Hematopoietic multipotent progenitor cell treated with erythropoietin and hydrocortisone succinate and interleukin-3 and kit ligand, for 8 days (in vitro differentiated cells): ENCODE results near the gene FLRT1.

Experiments
- DNase-seq: peaks from one replicate; pipeline ENCODE4 v3.0.0-alpha.2; 2015

FLRT1 gene

DNA sequence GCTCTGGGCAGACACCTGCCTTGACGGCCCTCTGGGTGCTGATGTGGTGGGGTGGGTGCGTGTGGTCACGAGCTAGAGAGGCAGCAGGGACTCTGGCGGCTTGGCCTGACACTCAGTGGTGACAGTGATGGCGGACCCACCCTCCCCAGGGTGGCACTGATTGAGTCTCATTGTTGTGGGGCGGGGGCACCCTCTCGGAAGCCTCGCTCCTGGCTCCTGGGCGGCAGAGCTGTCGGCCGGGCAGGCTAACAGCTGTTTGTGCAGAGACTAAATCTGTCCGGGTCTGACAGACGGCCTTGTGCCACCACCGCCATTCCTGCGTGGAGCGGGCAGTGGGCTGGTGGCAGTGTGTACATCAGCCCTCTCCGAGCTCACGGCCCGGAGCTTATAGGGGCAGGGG is 15.6 kb downstream of the FLRT1 start:
- DNase-seq, result no peak

- no peak for DNase-seq
These were observed 16.7 kb downstream of the FLRT1 start for GRCh38 chr11:64052436-64052835.

- DNase-seq, result no peak
These were observed 17.3 kb downstream of the FLRT1 start for GRCh38 chr11:64052938-64053622.

- no peak for DNase-seq
These were observed 18.0 kb downstream of the FLRT1 start for GRCh38 chr11:64053699-64054098.

GRCh38 chr11:64055077-64055476 is 19.3 kb downstream of the FLRT1 start:
- no peak for DNase-seq

GRCh38 chr11:64056213-64056785 is 20.6 kb downstream of the FLRT1 start:
- no peak for DNase-seq

GRCh38 chr11:64056861-64057260 is 21.1 kb downstream of the FLRT1 start:
- no peak for DNase-seq

- no peak for DNase-seq
These were observed 22.2 kb downstream of the FLRT1 start for GRCh38 chr11:64057890-64058289.

DNA sequence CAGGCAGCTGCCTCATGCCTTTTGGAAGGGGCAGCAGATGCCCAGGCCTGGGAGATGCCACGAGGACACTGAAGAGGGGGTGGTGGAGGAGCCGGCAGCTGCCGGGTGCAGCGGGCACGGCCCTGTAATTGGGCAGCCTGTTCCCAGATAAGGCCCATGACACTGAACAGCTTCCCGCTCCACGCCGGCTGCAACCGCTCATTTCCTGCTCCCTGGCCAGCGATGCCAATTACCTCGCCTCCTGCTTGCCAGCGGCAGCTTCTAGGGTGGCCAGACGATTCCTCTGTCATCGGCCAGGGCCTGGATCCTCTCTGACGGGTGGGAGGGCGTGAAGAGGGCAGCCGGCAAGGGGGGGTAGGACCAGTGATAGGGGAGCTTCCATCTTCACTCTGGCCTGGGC is 22.8 kb downstream of the FLRT1 start:
- no peak for DNase-seq

DNA sequence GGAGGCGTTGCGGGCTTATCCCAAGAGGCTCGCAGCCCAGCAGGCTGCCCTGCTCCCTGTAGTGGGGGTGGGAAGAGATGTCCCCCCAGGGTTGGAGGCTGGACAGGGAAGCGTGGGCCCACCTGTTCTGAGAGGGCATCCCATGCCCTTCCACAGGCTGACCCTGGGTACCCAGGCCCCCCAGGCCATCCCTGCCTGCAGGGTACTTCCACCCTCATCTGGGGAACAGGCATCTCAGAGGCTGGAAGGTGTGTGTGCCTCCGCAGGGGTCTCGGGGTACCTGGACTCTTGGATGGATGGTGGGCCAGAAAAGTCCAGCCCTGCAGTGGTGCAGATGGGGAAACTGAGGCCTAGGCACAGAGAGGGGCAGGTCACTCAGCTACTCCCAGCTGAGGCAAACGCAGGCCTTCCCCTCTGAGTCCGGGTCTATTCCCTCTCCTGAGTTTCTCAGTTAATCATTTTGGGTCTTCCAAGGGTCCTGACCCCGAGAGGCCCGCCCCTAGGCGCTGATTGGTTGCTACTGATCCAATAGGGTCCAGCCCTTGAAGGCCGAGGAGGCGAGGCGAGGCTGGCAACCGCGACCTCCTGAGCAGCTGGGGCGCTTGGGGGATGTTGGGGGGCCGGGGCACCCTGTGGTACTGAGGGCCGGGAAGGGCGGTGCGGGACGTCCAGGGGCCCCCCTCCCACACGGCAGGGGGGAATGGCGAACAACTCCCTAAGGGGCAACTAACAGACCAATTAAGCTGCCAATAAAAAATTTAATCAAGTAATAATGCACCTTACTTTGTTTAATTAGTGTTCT is 23.8 kb downstream of the FLRT1 start:
- no peak for DNase-seq

- DNase-seq, result no peak
These were observed 24.6 kb downstream of the FLRT1 start for GRCh38 chr11:64060263-64060860.

DNA sequence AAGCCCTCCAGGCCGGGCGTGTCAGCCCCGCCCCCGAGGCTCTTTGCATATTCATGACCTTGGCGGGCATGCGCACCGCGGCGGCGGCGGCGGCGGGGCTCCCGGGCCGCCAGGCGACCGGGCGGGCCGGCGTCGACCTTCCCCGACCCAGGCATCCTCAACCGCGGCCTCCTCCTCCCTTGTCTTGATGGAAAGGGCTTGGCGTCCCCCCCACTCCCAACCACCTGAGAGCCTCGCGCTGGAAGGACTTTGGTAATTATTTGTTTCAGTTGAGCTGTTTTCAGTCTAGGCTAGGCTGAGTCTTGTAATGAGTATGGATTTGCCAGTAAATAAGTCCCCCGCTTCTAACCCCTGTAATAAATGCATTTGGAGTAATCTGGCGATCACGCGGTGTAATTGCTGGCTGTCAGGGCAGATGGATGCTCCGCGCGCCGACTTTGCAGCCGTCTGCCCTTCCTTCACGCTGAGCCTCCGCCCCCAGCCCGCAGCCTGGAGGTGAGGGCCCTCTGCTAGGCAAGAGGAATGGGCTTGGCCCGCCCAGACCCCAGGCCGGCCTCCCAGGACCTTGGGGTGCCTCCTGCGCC is 25.2 kb downstream of the FLRT1 start:
- peak; percentile 26 for DNase-seq

DNA sequence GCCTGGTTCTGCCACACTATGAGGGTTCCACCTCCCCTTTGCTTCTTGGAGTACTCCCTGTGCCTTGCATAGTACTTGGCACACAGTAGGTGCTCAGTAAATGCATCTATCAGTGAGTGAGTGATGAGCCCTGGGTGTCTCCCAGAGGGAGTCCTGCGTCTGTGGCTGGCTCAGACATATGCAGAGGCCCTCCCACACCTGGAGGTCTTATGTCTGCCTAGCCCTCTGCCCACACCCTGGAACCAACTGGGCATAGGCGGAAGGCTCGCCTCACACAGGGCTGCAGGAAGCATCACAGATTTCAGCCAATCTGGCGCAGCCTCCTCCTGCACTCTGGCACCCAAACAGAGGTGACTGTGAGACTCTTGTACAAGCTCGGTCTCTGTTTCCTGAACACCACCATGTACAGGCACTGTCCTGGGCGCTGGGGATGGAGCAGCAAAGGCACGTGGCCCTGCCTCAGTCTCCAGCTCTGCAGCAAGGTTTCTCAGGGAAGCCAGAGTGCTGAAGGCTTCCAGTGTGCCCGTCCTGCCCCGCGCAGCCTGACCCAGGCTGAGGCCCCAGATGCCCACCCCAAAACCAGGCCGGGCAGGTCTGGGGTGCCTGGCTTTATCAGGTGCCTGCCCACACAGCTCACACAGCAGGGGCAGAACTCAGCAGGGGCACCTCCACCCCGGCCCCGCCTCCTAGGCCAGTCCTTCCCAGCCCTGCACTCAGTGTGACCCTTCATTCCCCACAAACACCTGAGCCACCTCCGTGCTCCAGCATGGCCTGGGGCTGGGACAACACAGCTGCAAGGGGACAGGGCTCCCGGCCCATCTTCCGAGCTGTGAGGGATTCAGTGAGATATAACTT is 26.7 kb downstream of the FLRT1 start:
- no peak for DNase-seq

DNA sequence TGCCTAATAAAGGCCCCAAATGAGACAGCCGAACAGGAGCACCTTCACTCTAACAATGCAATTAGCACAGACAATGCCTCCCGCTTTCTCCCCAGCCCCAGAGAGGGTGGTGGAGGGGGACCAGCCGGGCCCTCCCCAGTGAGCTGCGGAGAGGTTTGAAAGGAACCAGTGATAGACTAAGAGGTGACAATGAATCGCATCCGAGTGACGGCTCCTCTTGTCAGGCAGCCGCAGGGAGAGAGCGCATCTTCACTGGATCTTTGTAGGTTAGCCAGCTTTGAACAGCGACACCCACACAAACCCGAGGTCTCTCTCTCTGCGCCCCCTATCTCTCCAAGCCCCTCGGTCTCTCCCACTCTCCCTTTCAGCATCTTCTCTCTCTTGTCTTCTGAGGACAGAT is 28.0 kb downstream of the FLRT1 start:
- DNase-seq, result no peak

- no peak for DNase-seq
These were observed 28.8 kb downstream of the FLRT1 start for GRCh38 chr11:64064374-64065140.

DNA sequence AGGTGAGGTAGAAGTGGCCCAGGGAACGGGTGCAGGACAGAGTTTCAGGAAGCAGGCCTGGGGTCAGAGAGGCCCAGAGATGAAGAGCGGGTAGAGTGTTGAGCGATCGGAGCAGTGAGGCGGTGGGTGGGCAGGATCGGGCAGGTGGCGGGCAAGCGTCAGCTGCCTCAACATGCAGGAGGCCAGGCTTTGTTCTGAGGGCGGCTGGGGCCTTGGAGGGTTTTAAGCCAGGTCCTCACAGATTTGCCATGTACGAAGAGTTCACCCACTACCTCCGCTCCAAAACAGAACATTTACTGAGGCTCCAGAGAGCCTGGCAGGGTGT is 29.4 kb downstream of the FLRT1 start:
- no peak for DNase-seq

- DNase-seq, result no peak
These were observed 30.0 kb downstream of the FLRT1 start for GRCh38 chr11:64065712-64066111.

DNA sequence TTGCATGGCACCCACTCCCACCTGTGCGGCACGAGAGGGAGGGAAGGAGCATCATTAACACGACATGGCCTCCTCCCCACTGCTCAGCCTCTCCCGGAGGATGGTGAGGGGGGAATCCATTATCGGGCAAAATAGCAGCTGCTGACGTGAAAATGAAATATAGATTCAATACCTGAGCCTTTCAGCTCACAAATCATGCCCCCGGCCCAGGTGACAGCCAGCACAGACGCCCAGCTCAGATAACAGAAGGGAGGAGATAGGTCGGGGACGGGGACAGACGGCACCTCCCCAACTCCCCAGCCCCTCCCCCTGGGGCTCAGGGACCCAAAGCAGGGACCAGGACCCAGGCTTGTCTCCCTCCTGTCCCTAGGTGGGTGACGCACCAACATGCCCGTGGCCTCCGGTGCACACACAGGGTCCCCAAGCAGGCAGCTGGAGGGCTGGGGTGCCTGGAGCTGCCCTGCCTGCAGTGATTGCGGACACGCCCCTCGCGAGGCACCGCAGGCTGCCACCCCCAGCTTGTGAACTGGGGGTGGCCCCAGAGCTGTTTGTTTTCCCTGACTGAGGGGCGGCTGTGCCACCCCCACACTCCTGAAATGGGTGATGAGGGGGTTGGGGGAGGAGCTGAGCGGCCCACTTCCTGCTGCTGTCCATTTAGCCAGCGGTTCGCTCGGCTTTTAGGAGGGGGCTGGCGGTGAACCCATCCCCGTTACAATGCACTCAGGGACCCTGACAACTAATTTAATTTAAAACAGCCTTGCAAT is 31.7 kb downstream of the FLRT1 start:
- no peak for DNase-seq

GRCh38 chr11:64068705-64069400 is 33.1 kb downstream of the FLRT1 start:
- no peak for DNase-seq
